Right atrium auricular region (tissue), 2 donors: ENCODE data around the gene TLR3. TPM values are rescaled to one million over a fixed set of nuclear protein-coding genes. Genes with fewer than 3 reads are reported as not detected.

Source experiments
- DNase-seq: peaks from one replicate; pipeline ENCODE4 v3.0.0-alpha.2; 2019; ENCODE audit warnings: low spot score
- H3K27ac ChIP-seq, 2 donors: fragments of 200-600 bp; sonication (generic); 1 replicate in 1 of 2; 2 replicates in 1 of 2; pipeline ENCODE4 v1.5.1; 2016 to 2019
- H3K27me3 ChIP-seq, 2 donors: fragments of 200-600 bp; sonication (generic); one replicate each; pipeline versions ENCODE4 v1.5.1 to v1.6.0; 2017 to 2019
- H3K36me3 ChIP-seq: fragments of 200-600 bp; sonication (generic); one replicate; pipeline ENCODE4 v1.5.1; 2016
- H3K4me1 ChIP-seq, 2 donors: fragments of 200-600 bp; sonication (generic); one replicate each; pipeline versions ENCODE4 v1.5.1 to v1.6.0; 2017 to 2019
- H3K4me3 ChIP-seq, 2 donors: fragments of 200-600 bp; sonication (generic); 1 replicate in 1 of 2; 2 replicates in 1 of 2; pipeline ENCODE4 v1.5.1; 2017 to 2019; ENCODE audit warnings: mild to moderate bottlenecking in 1 of 2, moderate library complexity in 1 of 2
- H3K9me3 ChIP-seq, 2 donors: fragments of 200-600 bp; sonication (generic); one replicate each; pipeline ENCODE4 v1.5.1; 2019
- total RNA-seq, 2 donors: library from RNA; depleted of rRNA; stranded (reverse); fragments of >200 nt; gene quantifications; one replicate each; pipeline ENCODE4 v1.1.0, GENCODE V29; 2016
- TF ChIP-seq, protein P1 (sequence below), 2 donors: fragments of 200-600 bp; sonication (generic); IDR thresholded peaks; one replicate each; pipeline ENCODE4 v1.5.1; 2019; ENCODE audit warnings: antibody characterized with exemption in 2 of 2

TLR3 gene
- total RNA-seq, 2 donors from 2014 or later: 3.0 to 3.5 TPM

GRCh38 chr4:186108391-186108790, 39.4 kb downstream of the TLR3 start:
- H3K27ac ChIP-seq: no peak overlapping the region

DNA sequence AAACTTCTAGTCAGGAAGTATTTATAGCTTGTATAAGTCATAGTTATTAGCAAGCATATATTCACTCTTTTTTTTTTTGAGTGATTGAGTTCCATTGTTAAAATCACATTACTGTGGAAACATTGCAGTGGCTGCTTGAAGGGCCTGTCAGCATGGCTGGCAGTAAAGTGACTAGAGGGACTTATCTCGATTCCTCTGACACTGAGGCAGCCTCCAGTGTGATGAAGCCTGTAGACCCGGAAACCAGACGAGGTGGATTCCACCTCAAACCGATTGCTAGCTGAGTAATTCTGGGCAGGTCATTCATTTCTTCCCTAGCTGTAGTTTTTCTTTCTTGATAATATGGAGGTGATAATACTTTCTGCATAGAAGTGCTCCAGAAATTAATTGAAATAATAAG, 40.3 kb downstream of the TLR3 start:
- no peak for DNase-seq
- no peaks in the 10 kb centered on the region for H3K9me3 ChIP-seq
- TF ChIP-seq, protein P1, sequence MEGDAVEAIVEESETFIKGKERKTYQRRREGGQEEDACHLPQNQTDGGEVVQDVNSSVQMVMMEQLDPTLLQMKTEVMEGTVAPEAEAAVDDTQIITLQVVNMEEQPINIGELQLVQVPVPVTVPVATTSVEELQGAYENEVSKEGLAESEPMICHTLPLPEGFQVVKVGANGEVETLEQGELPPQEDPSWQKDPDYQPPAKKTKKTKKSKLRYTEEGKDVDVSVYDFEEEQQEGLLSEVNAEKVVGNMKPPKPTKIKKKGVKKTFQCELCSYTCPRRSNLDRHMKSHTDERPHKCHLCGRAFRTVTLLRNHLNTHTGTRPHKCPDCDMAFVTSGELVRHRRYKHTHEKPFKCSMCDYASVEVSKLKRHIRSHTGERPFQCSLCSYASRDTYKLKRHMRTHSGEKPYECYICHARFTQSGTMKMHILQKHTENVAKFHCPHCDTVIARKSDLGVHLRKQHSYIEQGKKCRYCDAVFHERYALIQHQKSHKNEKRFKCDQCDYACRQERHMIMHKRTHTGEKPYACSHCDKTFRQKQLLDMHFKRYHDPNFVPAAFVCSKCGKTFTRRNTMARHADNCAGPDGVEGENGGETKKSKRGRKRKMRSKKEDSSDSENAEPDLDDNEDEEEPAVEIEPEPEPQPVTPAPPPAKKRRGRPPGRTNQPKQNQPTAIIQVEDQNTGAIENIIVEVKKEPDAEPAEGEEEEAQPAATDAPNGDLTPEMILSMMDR (IDR thresholded peaks at IDR 0.05): no peak
- H3K27me3 ChIP-seq: no peaks in the 10 kb centered on the region
- no peak overlapping the region for H3K4me3 ChIP-seq
- H3K4me1 ChIP-seq: peaks cover 0 to 9% of the 10 kb centered on the region in 2 donors
- no peaks in the 10 kb centered on the region for H3K36me3 ChIP-seq
- no peak overlapping the region for H3K27ac ChIP-seq

More at GRCh38 chr4:186108391-186108790, 39.4 kb downstream of the TLR3 start:
- no peaks in the 10 kb centered on the region for H3K27me3 ChIP-seq
- H3K4me3 ChIP-seq: no peak overlapping the region
- TF ChIP-seq, protein P1 (IDR thresholded peaks at IDR 0.05): no peak
- H3K4me1 ChIP-seq: peaks cover 0 to 10% of the 10 kb centered on the region in 2 donors
- no peaks in the 10 kb centered on the region for H3K9me3 ChIP-seq
- H3K36me3 ChIP-seq: no peaks in the 10 kb centered on the region
- no peak for DNase-seq

DNA sequence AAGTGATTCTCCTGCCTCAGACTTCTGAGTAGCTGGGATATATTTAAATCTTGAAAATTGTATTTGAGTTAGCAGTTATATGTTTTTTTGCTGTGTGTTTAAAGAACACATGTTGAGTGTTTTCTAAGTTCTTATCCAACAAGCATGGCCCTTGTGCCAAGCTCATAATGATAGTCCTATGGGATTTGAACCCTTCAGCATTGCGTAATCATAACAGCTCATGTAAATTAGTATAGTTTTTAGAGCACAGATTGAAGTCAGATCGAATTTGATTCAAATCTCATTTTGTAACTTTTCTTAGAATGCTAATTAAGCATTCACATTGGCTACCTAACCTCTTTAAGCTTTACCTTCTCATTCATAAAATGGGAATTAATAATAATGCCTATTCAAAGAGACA, 47.7 kb downstream of the TLR3 start:
- DNase-seq: no peak
- TF ChIP-seq, protein P1 (IDR thresholded peaks at IDR 0.05): no peak

GRCh38 chr4:186118582-186118981, 49.6 kb downstream of the TLR3 start:
- H3K36me3 ChIP-seq: no peaks in the 10 kb centered on the region
- no peaks in the 10 kb centered on the region for H3K27me3 ChIP-seq
- H3K4me1 ChIP-seq: no peaks in the 10 kb centered on the region
- H3K9me3 ChIP-seq: no peaks in the 10 kb centered on the region
- DNase-seq: no peak
- TF ChIP-seq, protein P1 (IDR thresholded peaks at IDR 0.05): no peak
- H3K27ac ChIP-seq: no peak overlapping the region
- no peak overlapping the region for H3K4me3 ChIP-seq

More for the DNA sequence above, 47.7 kb downstream of the TLR3 start:
- H3K9me3 ChIP-seq: no peaks in the 10 kb centered on the region
- H3K4me3 ChIP-seq: no peak overlapping the region
- H3K36me3 ChIP-seq: no peaks in the 10 kb centered on the region
- H3K27ac ChIP-seq: no peak overlapping the region
- H3K4me1 ChIP-seq: no peaks in the 10 kb centered on the region
- H3K27me3 ChIP-seq: no peaks in the 10 kb centered on the region

DNA sequence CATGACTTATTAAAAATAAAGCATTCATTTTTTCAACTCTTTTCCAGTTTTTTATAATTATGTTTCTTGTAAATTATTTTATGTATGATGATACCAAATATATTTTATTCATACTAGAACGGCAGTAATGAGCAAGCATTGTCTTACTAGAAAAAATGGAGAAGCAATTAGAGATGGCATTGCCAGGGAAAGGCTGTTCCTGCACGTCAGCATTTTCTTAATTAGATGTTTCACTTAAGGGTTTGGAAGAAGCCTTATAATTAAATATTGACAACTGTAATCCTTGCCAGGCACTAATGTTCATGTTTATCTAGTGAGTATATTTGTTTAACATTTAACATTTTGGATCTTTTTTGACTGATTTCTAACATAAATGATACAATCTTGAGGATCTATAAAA, 52.1 kb downstream of the TLR3 start:
- H3K9me3 ChIP-seq: no peaks in the 10 kb centered on the region
- no peaks in the 10 kb centered on the region for H3K27me3 ChIP-seq
- no peak overlapping the region for H3K4me3 ChIP-seq
- H3K36me3 ChIP-seq: no peaks in the 10 kb centered on the region
- TF ChIP-seq, protein P1 (IDR thresholded peaks at IDR 0.05): no peak
- no peak for DNase-seq
- no peaks in the 10 kb centered on the region for H3K4me1 ChIP-seq
- no peak overlapping the region for H3K27ac ChIP-seq

DNA sequence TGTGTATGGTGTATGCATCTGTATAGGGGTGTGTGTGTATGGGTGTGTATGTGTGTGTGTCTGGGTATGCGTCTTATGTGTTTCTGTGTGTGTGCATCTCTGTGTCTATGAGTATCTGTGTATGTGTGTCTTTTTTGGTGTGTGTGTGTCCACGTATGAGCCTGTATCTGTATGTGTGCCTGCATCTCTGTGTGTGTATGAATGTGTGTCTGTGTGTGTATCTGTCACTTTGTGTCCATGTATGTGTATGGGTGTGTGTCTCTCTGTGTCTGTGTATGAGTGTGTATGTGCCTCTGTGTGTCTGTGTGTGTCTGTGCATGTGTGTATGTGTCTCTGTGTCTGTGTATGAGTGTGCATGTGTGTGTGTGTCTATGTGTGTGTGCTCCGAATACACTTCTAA, 59.9 kb downstream of the TLR3 start:
- H3K9me3 ChIP-seq: no peaks in the 10 kb centered on the region
- H3K36me3 ChIP-seq: no peaks in the 10 kb centered on the region
- no peak overlapping the region for H3K4me3 ChIP-seq
- H3K4me1 ChIP-seq: no peaks in the 10 kb centered on the region
- no peaks in the 10 kb centered on the region for H3K27me3 ChIP-seq
- DNase-seq: no peak
- H3K27ac ChIP-seq: no peak overlapping the region
- TF ChIP-seq, protein P1 (IDR thresholded peaks at IDR 0.05): no peak
